HG03442 (cell line): ENCODE data around the gene ZC3H12C.
"Not testable (repeated sequence)": the region's sequence is repeated elsewhere in the genome, so short reads cannot be mapped to it uniquely, and the experiment has no call there.

Source experiments
- ATAC-seq: cut with Tn5 transposase; IDR thresholded peaks from one replicate; pipeline ENCODE4 v1.9.1; 2021; ENCODE audit warnings: mild to moderate bottlenecking, moderate library complexity; ENCODE audit not compliant: unreplicated experiment

The ZC3H12C gene

GRCh38 chr11:110176366-110177085 is 83.3 kb downstream of the ZC3H12C start:
- no peak for ATAC-seq

- no peak for ATAC-seq
Observed at GRCh38 chr11:110177086-110177456, 83.9 kb downstream of the ZC3H12C start.

- ATAC-seq: no peak
Observed at GRCh38 chr11:110179064-110179463, 85.9 kb downstream of the ZC3H12C start.

- no peak for ATAC-seq
Observed at GRCh38 chr11:110182886-110183285, 89.7 kb downstream of the ZC3H12C start.

GRCh38 chr11:110184456-110184855 is 91.3 kb downstream of the ZC3H12C start:
- ATAC-seq: no peak

GRCh38 chr11:110185121-110185591 is 92.0 kb downstream of the ZC3H12C start:
- no peak for ATAC-seq

- no peak for ATAC-seq
Observed at GRCh38 chr11:110185599-110185998, 92.4 kb downstream of the ZC3H12C start.

GRCh38 chr11:110186456-110186855 is 93.3 kb downstream of the ZC3H12C start:
- no peak for ATAC-seq

- no peak for ATAC-seq
Observed at GRCh38 chr11:110186867-110187266, 93.7 kb downstream of the ZC3H12C start.

- ATAC-seq: no peak
Observed at GRCh38 chr11:110187731-110188130, 94.5 kb downstream of the ZC3H12C start.

- ATAC-seq: no peak
Observed at GRCh38 chr11:110190885-110191284, 97.7 kb downstream of the ZC3H12C start.

- peak; percentile 81 for ATAC-seq
Observed at GRCh38 chr11:110192604-110193282, 99.6 kb downstream of the ZC3H12C start.

- not testable (repeated sequence) for ATAC-seq
Observed at GRCh38 chr11:110194211-110194766, 101.1 kb downstream of the ZC3H12C start.

GRCh38 chr11:110196241-110196754 is 103.1 kb downstream of the ZC3H12C start:
- ATAC-seq: no peak

GRCh38 chr11:110196884-110197420 is 103.8 kb downstream of the ZC3H12C start:
- no peak for ATAC-seq

GRCh38 chr11:110198031-110198729 is 105.0 kb downstream of the ZC3H12C start:
- no peak for ATAC-seq

GRCh38 chr11:110199184-110199981 is 106.2 kb downstream of the ZC3H12C start:
- no peak for ATAC-seq

GRCh38 chr11:110200241-110200640 is 107.0 kb downstream of the ZC3H12C start:
- no peak for ATAC-seq

GRCh38 chr11:110200836-110201235 is 107.6 kb downstream of the ZC3H12C start:
- ATAC-seq: no peak

GRCh38 chr11:110207123-110207522 is 113.9 kb downstream of the ZC3H12C start:
- no peak for ATAC-seq
